WTC11 (cell line): ENCODE data around the gene SGPL1.

Experiments
- TF ChIP-seq, protein P1 (sequence below): fragments of 200-600 bp; IDR thresholded peaks from 2 replicates; pipeline ENCODE4 v1.8.0; 2022; ENCODE audit warnings: antibody characterized with exemption
- TF ChIP-seq, protein P2 (sequence below): sonication (generic); formaldehyde crosslinking; conservative IDR thresholded peaks from 2 replicates; pipeline ENCODE4 v1.8.1; 2022; ENCODE audit warnings: mild to moderate bottlenecking, missing genetic modification reagents

DNA sequence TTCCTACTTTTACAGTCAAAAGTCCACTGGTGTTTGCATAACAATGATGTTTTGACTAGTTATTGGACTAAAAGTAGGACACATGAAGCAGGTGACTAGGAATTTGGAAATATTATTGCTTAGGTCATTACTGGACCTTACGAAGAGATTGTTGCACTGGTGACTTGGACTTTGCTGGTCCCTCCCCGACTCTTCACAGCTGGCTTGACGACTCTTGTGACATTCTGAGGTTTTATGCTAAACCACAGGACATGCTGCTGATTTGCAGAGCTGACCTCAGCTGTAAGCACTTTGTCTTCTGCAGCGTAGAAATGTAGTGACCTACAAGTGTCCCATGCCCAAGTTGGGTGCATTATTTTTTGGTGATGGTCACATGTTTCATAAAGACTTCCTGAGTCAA, 50.7 kb downstream of the SGPL1 start:
- TF ChIP-seq, protein P1, sequence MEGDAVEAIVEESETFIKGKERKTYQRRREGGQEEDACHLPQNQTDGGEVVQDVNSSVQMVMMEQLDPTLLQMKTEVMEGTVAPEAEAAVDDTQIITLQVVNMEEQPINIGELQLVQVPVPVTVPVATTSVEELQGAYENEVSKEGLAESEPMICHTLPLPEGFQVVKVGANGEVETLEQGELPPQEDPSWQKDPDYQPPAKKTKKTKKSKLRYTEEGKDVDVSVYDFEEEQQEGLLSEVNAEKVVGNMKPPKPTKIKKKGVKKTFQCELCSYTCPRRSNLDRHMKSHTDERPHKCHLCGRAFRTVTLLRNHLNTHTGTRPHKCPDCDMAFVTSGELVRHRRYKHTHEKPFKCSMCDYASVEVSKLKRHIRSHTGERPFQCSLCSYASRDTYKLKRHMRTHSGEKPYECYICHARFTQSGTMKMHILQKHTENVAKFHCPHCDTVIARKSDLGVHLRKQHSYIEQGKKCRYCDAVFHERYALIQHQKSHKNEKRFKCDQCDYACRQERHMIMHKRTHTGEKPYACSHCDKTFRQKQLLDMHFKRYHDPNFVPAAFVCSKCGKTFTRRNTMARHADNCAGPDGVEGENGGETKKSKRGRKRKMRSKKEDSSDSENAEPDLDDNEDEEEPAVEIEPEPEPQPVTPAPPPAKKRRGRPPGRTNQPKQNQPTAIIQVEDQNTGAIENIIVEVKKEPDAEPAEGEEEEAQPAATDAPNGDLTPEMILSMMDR = no peak
- TF ChIP-seq, protein P2, sequence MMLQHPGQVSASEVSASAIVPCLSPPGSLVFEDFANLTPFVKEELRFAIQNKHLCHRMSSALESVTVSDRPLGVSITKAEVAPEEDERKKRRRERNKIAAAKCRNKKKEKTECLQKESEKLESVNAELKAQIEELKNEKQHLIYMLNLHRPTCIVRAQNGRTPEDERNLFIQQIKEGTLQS = no peak
